Parathyroid adenoma (tissue), 2 donors: ENCODE measurements around the gene RNF17.

Source experiments
- H2AFZ ChIP-seq: fragments of 300-600 bp; sonication (generic); one replicate; pipeline ENCODE4 v1.7.0; 2017; ENCODE audit warnings: antibody characterized with exemption, mild to moderate bottlenecking
- H3K27ac ChIP-seq: fragments of 300-600 bp; sonication (generic); one replicate; pipeline ENCODE4 v1.7.0; 2017
- H3K27me3 ChIP-seq: fragments of 300-600 bp; sonication (generic); one replicate; pipeline ENCODE4 v1.7.0; 2017; ENCODE audit warnings: low read length; ENCODE audit not compliant: control insufficient read depth, insufficient read depth
- H3K36me3 ChIP-seq: fragments of 300-600 bp; sonication (generic); one replicate; pipeline ENCODE4 v1.7.0; 2017; ENCODE audit warnings: low read length; ENCODE audit not compliant: control insufficient read depth, insufficient read depth
- H3K4me1 ChIP-seq: fragments of 300-600 bp; sonication (generic); one replicate; pipeline ENCODE4 v1.7.0; 2017; ENCODE audit warnings: control low read depth
- H3K4me2 ChIP-seq: fragments of 300-600 bp; sonication (generic); one replicate; pipeline ENCODE4 v1.7.0; 2017; ENCODE audit warnings: low read length
- H3K4me3 ChIP-seq: fragments of 300-600 bp; sonication (generic); one replicate; pipeline ENCODE4 v1.7.0; 2017; ENCODE audit warnings: low read depth, low read length
- H3K79me2 ChIP-seq: fragments of 300-600 bp; sonication (generic); one replicate; pipeline ENCODE4 v1.7.0; 2017; ENCODE audit warnings: control low read depth
- H3K9ac ChIP-seq: fragments of 300-600 bp; sonication (generic); one replicate; pipeline ENCODE4 v1.7.0; 2017; ENCODE audit warnings: mild to moderate bottlenecking
- H3K9me3 ChIP-seq: fragments of 300-600 bp; sonication (generic); one replicate; pipeline ENCODE4 v1.7.0; 2017; ENCODE audit warnings: low read length; ENCODE audit not compliant: control insufficient read depth
- CTCF ChIP-seq: fragments of 300-600 bp; sonication (generic); IDR thresholded peaks from one replicate; pipeline ENCODE4 v1.7.0; 2017; ENCODE audit warnings: antibody characterized with exemption, mild to moderate bottlenecking
- donor health status: primary hyperparathyroidism.

RNF17 gene

DNA sequence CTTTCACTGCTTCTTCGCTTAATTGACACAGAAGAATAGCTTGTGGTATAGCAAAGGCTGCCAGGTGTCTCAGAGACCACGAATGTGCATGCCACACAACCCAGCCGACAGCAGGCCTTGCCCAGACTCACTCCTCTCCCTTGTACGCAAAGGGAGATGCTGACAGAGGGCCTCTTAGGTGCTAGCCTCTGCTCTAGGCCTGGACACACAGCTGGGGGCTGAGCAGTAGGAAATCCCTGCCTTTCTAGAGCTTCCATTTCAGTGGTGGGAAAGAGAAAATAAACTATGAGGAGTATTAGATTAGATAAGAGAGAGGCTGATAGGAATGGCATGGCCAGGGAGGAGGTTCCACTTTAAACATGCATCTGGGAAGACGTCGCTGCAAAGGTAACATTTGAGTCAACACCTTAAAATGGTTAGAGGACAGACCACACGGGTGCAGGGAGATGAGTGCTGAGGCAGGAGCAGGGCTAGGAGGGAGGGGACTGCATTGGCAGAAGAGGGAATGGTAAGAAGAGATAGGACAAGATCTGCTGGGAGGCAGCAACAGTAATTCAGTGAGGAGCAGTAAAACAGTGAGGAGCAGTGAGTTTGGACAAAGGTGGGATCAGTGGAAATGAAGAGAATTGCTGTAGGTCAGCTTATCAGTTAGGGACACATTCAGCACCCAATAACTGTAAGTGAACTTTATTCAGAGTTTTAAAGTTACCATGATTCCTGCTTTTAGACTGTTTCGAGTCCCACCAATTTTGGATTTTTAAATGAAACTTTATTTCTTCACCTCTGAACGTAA lies 100.0 kb downstream of the RNF17 start:
- Histone ChIP-seq H3K4me3 (no peak overlapping the region), H3K27me3 (no peaks in the 10 kb centered on the region), H3K4me1 (no peaks in the 10 kb centered on the region), H3K27ac (no peak overlapping the region), H2AFZ (no peak overlapping the region), H3K4me2 (no peak overlapping the region), H3K9ac (no peak overlapping the region), H3K9me3 (no peaks in the 10 kb centered on the region), H3K79me2 (no peaks in the 10 kb centered on the region), H3K36me3 (no peaks in the 10 kb centered on the region)
- TF ChIP-seq CTCF = no peak

DNA sequence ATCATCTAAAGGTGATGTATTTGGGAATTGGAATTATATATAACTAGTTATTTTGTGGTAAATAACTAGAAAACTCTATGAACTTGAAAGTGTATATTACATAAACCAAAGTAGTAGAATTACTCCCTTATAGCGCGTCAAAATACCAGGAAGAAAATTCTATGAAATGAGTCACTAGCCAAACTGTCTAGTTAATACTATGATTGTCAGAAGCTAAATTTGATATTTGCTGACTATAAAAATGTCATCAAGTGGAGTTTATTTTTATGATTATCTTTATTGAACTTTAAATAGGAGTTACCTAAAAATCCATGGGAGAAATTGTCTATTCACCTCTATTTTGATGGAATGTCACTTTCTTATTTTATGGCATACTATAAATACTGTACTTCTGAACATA lies 100.6 kb downstream of the RNF17 start:
- Histone ChIP-seq H2AFZ (no peak overlapping the region), H3K4me2 (no peak overlapping the region), H3K4me3 (no peak overlapping the region), H3K79me2 (no peaks in the 10 kb centered on the region), H3K9ac (no peak overlapping the region), H3K27ac (no peak overlapping the region), H3K36me3 (no peaks in the 10 kb centered on the region), H3K9me3 (no peaks in the 10 kb centered on the region), H3K27me3 (no peaks in the 10 kb centered on the region), H3K4me1 (no peaks in the 10 kb centered on the region)
- no peak for TF ChIP-seq CTCF

DNA sequence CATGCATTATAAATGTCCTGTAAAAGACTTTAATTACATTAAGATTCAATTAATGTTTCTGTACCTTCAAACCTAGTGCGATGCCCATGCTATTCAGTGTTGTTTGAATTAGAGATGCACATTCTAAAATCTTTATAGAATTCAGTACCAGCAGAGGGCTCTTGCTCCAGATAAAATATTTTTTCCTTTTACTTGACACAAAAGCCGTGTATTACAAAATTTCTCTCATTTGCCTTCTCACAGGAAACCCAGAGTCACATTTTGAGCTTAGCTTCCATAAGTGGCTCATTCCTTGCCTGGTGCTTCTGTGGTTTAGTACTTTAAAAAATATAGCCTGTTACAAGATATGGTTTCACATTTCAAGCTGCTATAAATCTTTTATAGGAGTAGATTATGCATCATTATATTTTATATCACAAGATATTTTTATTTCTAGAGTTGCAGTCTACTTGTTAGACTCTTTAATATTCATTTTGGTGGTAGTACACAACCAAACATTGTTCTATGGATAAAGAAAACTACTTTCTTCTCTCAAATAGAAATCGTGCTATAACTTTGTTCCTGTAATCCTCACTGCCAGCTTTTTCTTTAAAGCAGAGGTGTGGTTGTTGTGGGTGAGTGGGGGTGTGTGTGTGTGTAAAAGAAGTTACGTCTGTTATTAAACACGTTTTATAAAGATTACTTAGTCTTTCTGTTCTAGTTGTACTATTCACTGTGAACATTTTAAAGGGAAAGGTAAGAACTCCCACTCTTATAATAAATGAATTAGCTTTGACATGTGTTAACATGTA lies 101.4 kb downstream of the RNF17 start:
- Histone ChIP-seq H2AFZ (no peak overlapping the region), H3K4me3 (no peak overlapping the region), H3K9me3 (no peaks in the 10 kb centered on the region), H3K27ac (no peak overlapping the region), H3K4me1 (no peaks in the 10 kb centered on the region), H3K79me2 (no peaks in the 10 kb centered on the region), H3K36me3 (no peaks in the 10 kb centered on the region), H3K9ac (no peak overlapping the region), H3K27me3 (no peaks in the 10 kb centered on the region), H3K4me2 (no peak overlapping the region)
- no peak for TF ChIP-seq CTCF

DNA sequence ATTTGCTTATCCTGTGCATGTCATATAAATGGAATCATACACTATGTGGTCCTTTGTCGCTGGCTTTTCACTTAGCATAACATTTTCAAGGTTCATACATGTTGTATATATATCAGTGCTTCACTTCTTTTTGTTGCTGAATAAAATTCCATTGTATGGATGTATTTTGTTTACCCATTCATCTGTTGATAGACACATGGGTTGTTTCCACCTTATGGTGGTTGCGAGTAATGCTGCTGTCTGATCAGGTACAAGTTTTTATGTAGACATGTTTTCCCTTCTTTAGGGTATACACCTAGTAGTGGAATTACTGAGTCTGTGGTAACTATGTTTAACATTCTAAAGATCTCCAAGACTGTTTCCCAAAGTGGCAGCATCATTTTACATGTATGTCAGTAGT lies 102.5 kb downstream of the RNF17 start:
- no peaks in the 10 kb centered on the region for H3K36me3 ChIP-seq
- no peak overlapping the region for H2AFZ ChIP-seq
- no peak overlapping the region for H3K4me2 ChIP-seq
- no peaks in the 10 kb centered on the region for H3K27me3 ChIP-seq
- H3K4me1 ChIP-seq = no peaks in the 10 kb centered on the region
- H3K9me3 ChIP-seq = no peaks in the 10 kb centered on the region
- H3K4me3 ChIP-seq = no peak overlapping the region
- no peak for TF ChIP-seq CTCF
- H3K27ac ChIP-seq = no peak overlapping the region
- H3K79me2 ChIP-seq = no peaks in the 10 kb centered on the region
- H3K9ac ChIP-seq = no peak overlapping the region
